ENCODE data around the gene MORN1.
A peak's percentile ranks its signal among the peaks of the same experiment; 100 is the strongest.

Gene MORN1

GRCh38 chr1:2292725-2293450 lies 98.5 kb downstream of the MORN1 start:
- DNase-seq (ENCODE audit: insufficient read length) (no peak), FAIRE-seq (no peak)
- TF ChIP-seq POLR2AphosphoS5 (IDR thresholded peaks at IDR 0.05; ENCODE audit: low read depth, low read length) (no peak), POLR2A (IDR thresholded peaks at IDR 0.05; ENCODE audit: low read depth, low read length) (no peak), TAF1 (IDR thresholded peaks at IDR 0.05; ENCODE audit: borderline replicate concordance, low read depth, low read length) (no peak)

DNA sequence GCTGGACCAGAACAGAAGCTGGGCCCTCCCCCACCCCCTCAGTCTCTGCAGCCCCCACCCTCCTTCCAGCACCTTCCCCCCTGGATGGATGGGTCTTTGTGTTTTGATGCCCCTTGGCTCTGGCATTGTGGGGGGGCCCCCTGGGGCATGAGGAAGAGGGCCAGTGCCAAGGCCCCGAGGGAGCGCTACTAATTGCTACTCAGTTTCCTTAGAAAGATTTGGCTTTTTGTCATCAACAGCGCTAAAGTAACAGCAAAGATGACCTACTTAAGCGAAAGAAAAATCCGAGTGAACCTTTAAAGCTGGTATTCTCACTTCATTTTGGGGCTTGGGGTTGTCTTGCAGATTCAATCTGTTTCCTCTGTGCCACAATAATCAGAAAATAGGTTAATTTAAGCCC lies 99.8 kb downstream of the MORN1 start:
- FAIRE-seq (no peak), DNase-seq (ENCODE audit: insufficient read length) (no peak)
- TF ChIP-seq POLR2A (IDR thresholded peaks at IDR 0.05; ENCODE audit: low read depth, low read length) (no peak), POLR2AphosphoS5 (IDR thresholded peaks at IDR 0.05; ENCODE audit: low read depth, low read length) (no peak), TAF1 (IDR thresholded peaks at IDR 0.05; ENCODE audit: borderline replicate concordance, low read depth, low read length) (no peak)

- peak; percentile 59 for DNase-seq (ENCODE audit: insufficient read length)
- FAIRE-seq = peak; percentile 89
- TF ChIP-seq POLR2AphosphoS5 (IDR thresholded peaks at IDR 0.05; ENCODE audit: low read depth, low read length) (no peak), TAF1 (IDR thresholded peaks at IDR 0.05; ENCODE audit: borderline replicate concordance, low read depth, low read length) (no peak), POLR2A (IDR thresholded peaks at IDR 0.05; ENCODE audit: low read depth, low read length) (no peak)
Observed at GRCh38 chr1:2290595-2291510, 100.5 kb downstream of the MORN1 start.

- no peak for FAIRE-seq
- TF ChIP-seq TAF1 (IDR thresholded peaks at IDR 0.05; ENCODE audit: borderline replicate concordance, low read depth, low read length) = no peak
- no peak for TF ChIP-seq POLR2A (IDR thresholded peaks at IDR 0.05; ENCODE audit: low read depth, low read length)
- no peak for TF ChIP-seq POLR2AphosphoS5 (IDR thresholded peaks at IDR 0.05; ENCODE audit: low read depth, low read length)
- no peak for DNase-seq (ENCODE audit: insufficient read length)
Observed at GRCh38 chr1:2290171-2290578, 101.2 kb downstream of the MORN1 start.

- TF ChIP-seq TAF1 (IDR thresholded peaks at IDR 0.05; ENCODE audit: borderline replicate concordance, low read depth, low read length) (no peak), POLR2A (IDR thresholded peaks at IDR 0.05; ENCODE audit: low read depth, low read length) (no peak), POLR2AphosphoS5 (IDR thresholded peaks at IDR 0.05; ENCODE audit: low read depth, low read length) (no peak)
- FAIRE-seq = peak; percentile 21
- no peak for DNase-seq (ENCODE audit: insufficient read length)
Observed at GRCh38 chr1:2289607-2290006, 101.7 kb downstream of the MORN1 start.

DNA sequence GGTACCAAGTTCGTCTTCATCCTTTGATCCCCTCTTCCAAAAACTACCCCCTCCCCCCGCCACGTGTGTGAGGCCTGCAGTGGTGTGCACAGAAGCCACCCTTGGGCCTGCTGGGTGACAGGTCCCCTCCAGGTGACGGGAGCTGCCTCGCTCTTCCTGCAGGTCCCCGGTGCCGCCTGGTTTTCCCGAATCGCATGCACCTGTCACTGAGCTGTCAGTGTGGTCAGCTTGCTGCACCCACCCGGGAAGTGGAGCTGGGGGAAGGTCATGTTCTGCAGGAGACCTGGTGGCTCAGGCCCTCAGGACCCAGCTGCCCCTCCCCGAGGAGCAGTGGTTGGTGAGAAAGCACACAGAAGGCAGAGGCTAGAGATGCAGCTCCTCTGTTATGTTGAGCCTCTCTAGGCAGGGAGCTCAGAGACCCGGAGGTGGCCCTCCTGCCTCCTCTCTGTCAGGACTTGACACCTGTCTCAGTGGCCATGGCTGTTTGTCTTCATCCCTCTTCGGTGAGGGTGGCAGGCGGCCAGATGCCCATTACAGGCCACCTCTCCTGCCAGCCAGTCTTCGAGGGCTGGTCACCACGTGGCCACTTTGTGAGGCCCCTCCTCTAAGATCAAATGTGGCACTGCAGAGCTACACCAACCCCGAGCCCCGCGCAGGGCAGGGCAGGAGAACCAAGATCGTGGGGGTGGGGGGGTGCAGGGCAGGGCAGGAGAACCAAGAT lies 102.4 kb downstream of the MORN1 start:
- FAIRE-seq (no peak), DNase-seq (ENCODE audit: insufficient read length) (no peak)
- TF ChIP-seq TAF1 (IDR thresholded peaks at IDR 0.05; ENCODE audit: borderline replicate concordance, low read depth, low read length) (no peak), POLR2A (IDR thresholded peaks at IDR 0.05; ENCODE audit: low read depth, low read length) (no peak), POLR2AphosphoS5 (IDR thresholded peaks at IDR 0.05; ENCODE audit: low read depth, low read length) (no peak)

GRCh38 chr1:2288311-2288710 lies 103.0 kb downstream of the MORN1 start:
- TF ChIP-seq POLR2A (IDR thresholded peaks at IDR 0.05; ENCODE audit: low read depth, low read length) = no peak
- no peak for TF ChIP-seq POLR2AphosphoS5 (IDR thresholded peaks at IDR 0.05; ENCODE audit: low read depth, low read length)
- no peak for TF ChIP-seq TAF1 (IDR thresholded peaks at IDR 0.05; ENCODE audit: borderline replicate concordance, low read depth, low read length)
- DNase-seq (ENCODE audit: insufficient read length) (no peak), FAIRE-seq (peak; percentile 46)

DNA sequence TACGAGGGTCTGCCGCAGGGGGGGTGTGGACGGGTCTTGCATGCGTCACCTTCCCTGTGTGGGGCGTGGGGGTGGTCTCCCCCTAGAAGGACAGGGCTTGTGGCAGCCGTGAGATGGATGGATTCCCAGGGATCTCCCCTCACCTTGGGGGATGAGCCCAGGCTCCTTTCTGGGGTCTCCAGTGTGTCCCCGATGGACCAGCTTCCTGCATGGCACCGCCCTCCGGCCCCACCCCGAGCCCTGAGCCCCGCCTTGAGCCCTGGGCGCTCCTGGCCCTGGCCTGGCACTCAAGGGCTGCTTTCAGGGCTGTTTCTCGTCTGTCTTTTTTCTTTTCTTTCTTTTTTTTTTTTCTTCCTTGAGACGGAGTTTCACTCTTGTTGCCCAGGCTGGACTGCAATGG lies 103.7 kb downstream of the MORN1 start:
- no peak for DNase-seq (ENCODE audit: insufficient read length)
- no peak for TF ChIP-seq TAF1 (IDR thresholded peaks at IDR 0.05; ENCODE audit: borderline replicate concordance, low read depth, low read length)
- no peak for FAIRE-seq

GRCh38 chr1:2286923-2287322 lies 104.4 kb downstream of the MORN1 start:
- FAIRE-seq (no peak), DNase-seq (ENCODE audit: insufficient read length) (no peak)
- TF ChIP-seq POLR2AphosphoS5 (IDR thresholded peaks at IDR 0.05; ENCODE audit: low read depth, low read length) = no peak
- TF ChIP-seq POLR2A (IDR thresholded peaks at IDR 0.05; ENCODE audit: low read depth, low read length) = no peak
- TF ChIP-seq TAF1 (IDR thresholded peaks at IDR 0.05; ENCODE audit: borderline replicate concordance, low read depth, low read length) = no peak

DNA sequence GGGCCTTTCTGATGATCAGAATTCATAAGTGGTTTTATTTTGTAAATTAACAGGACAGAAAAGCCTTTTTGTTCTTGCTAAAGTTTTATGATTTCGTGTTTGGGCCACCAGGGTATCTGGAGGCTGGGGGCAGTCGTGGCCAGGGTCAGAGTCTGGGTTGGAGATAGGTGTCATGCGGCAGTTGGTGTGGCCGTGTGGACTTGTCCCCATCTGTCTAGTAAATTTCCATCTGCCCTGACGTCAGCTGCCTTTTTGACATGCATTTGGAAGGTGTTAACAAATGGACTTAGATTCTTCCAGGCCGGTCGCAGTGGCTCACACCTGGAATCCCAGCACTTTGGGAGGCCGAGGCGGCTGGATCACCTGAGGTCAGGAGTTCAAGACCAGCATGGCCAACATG lies 106.4 kb downstream of the MORN1 start:
- FAIRE-seq (no peak), DNase-seq (ENCODE audit: insufficient read length) (no peak)
- TF ChIP-seq TAF1 (IDR thresholded peaks at IDR 0.05; ENCODE audit: borderline replicate concordance, low read depth, low read length) = no peak
- TF ChIP-seq POLR2AphosphoS5 (IDR thresholded peaks at IDR 0.05; ENCODE audit: low read depth, low read length) = no peak
- no peak for TF ChIP-seq POLR2A (IDR thresholded peaks at IDR 0.05; ENCODE audit: low read depth, low read length)

Measured in GM12892 (cell line).